A204.1 (cell line): ENCODE measurements around the gene ZNF230.

Source experiments
- FAIRE-seq: peaks from 2 replicates; lab custom pipeline; 2012; peaks lifted over from hg19 to GRCh38; lab: Jason Lieb, UNC

The ZNF230 gene

DNA sequence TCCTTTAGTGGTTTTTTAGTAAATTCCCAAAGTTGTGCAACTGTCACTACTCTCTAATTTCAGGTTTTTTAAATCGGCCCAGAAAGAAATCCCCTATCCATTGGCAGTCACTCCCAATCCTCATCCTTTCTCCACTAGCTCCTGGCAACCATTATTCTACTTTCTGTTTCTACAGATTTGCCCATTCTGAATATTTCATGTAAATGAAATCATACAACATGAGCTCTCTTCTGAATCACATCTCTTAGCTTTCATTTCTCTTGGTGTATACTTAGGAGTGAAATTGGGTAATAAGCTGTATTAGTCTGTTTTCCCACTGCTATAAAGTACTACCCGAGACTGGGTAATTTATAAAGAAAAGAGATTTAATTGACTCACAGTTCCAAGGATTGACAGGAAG is 39.4 kb downstream of the ZNF230 start:
- FAIRE-seq, result no peak

DNA sequence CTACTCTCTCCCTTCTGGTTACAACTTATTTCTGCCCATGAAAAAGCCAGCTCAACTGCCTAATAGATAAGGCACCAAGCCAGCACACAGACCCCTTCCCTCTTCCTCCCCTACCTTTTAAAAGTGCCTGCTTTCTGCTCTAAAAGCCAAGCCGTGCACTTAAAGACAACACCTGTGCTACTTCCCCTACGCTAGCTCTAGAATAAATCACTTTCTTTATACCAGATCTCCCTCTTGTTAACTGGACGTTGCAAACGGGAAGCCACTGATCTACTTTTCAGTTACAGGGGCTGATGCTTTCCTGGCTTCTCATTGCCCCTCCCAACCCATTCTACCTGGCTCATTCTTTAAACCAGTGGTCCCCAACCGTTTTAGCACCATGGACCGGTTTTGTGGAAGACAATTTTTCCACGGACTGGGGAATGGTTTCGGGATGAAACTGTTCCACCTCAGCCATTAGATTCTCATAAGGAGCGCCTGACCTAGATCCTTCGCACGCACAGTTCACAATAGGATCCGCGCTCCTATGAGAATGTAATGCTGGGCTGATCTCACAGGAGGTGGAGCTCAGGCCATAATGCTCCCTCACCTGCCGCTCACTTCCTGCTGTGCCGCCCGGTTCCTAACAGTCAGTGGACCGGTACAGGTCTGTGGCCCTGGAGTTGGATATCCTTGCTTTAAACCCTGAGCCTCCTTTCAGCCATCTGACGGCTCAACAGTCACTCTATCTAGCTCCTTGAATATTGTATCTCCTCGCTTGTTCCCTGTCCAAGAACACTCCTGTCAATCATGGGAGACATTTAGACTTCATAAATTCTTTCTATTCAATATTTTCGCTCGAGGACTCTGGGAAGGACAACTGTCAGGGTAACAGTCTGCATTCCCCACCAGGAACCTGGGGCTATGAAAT is 48.2 kb downstream of the ZNF230 start:
- FAIRE-seq, result no peak

DNA sequence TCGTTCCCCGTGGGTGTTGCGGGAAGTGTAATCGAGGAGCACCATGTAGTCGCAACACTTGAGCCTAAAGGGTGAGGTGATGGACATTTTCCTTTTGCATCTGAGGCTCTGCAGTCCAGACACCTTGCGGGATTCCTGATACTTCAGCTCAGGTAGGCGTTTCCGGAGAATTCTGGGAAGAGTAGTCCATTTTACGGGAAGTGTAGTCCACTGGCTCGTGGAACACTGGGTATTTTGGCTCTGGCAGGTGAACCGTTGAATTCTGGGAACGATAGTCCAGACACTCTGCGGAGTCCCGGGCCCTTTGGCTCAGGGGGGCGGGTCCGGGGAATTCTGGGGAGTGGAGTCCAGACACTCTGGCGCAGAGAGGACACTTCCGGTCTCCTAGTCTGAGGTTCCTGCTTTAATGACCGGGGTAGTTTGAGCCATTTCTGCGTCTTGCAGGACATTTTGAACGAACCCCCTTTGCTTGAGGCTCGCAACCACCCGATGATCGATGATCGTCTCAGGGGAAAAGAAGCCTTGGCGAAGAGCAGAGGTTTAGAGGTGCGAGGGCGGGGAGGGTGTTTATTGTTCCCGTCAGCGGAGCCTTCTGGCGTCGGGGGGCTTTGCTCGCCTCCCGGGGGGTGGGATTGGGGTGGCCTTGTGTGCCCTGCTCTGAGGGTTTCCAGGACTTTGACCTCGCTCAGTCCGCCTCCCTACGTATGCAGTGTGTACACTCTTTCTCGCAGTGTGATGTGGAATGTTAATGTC is 49.1 kb downstream of the ZNF230 start, which contains the start of gene ZNF223:
ZNF223 (plus strand) TSS at position 387 of the 753 bp plus-strand sequence. CDS start 3,141 bp downstream, outside the sequence.
- FAIRE-seq, result peak; percentile 99

DNA sequence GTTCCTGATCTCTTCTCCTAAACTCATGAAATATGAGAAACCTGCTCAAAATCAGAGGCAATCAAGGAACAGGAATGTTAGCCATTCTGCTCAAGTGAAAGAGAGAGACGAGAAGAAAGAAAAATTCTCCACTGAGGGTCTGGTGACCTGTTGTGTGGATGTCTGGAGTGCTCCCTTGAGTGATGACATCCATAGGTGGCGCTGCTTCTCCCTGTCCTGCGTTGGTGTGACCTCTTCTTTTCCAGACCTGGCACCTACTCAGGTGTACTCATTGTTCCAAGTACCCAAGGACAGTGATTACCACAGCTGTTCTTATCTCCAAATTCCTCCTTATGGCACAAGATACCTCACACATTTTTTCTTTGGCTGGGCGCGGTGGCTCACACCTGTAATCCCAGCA is 53.1 kb downstream of the ZNF230 start:
- FAIRE-seq, result no peak

DNA sequence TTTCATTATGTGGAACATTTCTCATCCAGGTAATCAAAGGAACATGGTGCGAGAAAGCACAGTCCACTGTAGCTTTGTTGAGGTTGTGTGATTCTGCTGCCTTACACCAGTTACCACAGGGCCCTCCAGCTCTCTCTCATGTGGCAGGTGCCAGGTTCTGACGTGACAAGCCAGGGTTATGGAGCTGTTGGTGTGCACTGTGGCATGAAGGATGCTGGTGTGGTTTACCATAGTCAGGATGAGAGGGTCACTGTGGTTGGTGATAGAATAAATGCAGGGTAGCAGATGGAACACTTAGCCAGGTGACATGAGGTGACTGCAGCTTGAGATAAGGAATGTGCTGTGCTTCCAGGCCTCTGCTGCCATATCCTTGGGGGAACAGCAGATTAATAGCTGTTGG is 56.5 kb downstream of the ZNF230 start:
- no peak for FAIRE-seq

DNA sequence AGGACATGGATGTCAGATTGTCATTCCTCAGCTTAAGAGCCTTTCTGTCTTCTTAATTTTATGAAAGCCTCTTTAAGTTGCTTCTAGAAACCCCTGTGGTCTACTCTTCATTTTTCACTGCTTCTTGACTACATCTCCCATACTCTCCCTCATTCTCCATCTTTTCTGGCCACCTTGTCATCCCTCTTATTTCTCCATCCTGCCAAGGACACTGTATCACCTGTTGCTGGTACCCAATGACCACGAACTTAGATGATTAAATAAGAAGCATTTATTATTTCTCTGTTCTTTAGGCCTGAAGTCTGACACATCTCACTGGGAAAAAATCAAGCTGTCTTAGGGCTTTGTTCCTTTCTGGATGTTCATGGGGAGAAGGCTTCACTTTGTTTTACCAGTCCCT is 58.3 kb downstream of the ZNF230 start:
- FAIRE-seq, result no peak
